HepG2 (cell line): ENCODE measurements around the gene PIGN. TPM values are rescaled to one million over a fixed set of nuclear protein-coding genes. Genes with fewer than 3 reads are reported as not detected.

ENCODE experiments used
- AKAP8 ChIP-seq: sonication (generic); formaldehyde crosslinking; IDR thresholded peaks from 2 replicates; pipeline ENCODE4 v1.5.1; 2020; ENCODE audit warnings: mild to moderate bottlenecking, missing genetic modification reagents
- CCDC6 ChIP-seq: sonication (generic); formaldehyde crosslinking; IDR thresholded peaks from 2 replicates; pipeline ENCODE4 v1.8.1; 2022; ENCODE audit warnings: mild to moderate bottlenecking, missing genetic modification reagents, moderate library complexity
- E2F5 ChIP-seq: sonication (generic); formaldehyde crosslinking; conservative IDR thresholded peaks from 2 replicates; pipeline ENCODE4 v1.4.0; 2020; ENCODE audit warnings: missing genetic modification reagents
- EZH2 ChIP-seq: conservative IDR thresholded peaks from 2 replicates; pipeline ENCODE4 v1.6.1; 2012; ENCODE audit warnings: mild to moderate bottlenecking, low read depth, low read length, moderate library complexity
- GMEB1 ChIP-seq: sonication (generic); formaldehyde crosslinking; IDR thresholded peaks from 2 replicates; pipeline ENCODE4 v1.5.1; 2020; ENCODE audit warnings: missing genetic modification reagents, mild to moderate bottlenecking, borderline replicate concordance
- GTF2F1 ChIP-seq: fragments of 150-350 bp; IDR thresholded peaks from 2 replicates; pipeline ENCODE4 v1.6.1; 2014; ENCODE audit warnings: low read length
- HIVEP1 ChIP-seq: sonication (generic); formaldehyde crosslinking; IDR thresholded peaks from 2 replicates; pipeline ENCODE4 v1.4.0; 2020; ENCODE audit warnings: mild to moderate bottlenecking, missing genetic modification reagents
- HOXA3 ChIP-seq: sonication (generic); formaldehyde crosslinking; IDR thresholded peaks from 2 replicates; pipeline ENCODE4 v1.5.0; 2020; ENCODE audit warnings: missing genetic modification reagents
- KAT8 ChIP-seq: IDR thresholded peaks from 2 replicates; pipeline ENCODE4 v1.6.1; 2016; ENCODE audit warnings: missing genetic modification reagents, missing compliant biosample characterization
- NFKB2 ChIP-seq: sonication (generic); formaldehyde crosslinking; IDR thresholded peaks from 2 replicates; pipeline ENCODE4 v1.4.0; 2020; ENCODE audit warnings: missing genetic modification reagents, borderline replicate concordance
- NR0B2 ChIP-seq: sonication (generic); formaldehyde crosslinking; IDR thresholded peaks from 2 replicates; pipeline ENCODE4 v1.4.0; 2020; ENCODE audit warnings: mild to moderate bottlenecking, missing genetic modification reagents
- POLR2A ChIP-seq, 2 experiments: IDR thresholded peaks; 2 replicates each; pipeline ENCODE4 v1.6.1; 2011; ENCODE audit warnings: low read depth in 2 of 2, low read length in 2 of 2, mild to moderate bottlenecking in 1 of 2, moderate library complexity in 1 of 2; ENCODE audit not compliant: insufficient read depth in 1 of 2
- SALL2 ChIP-seq: sonication (generic); formaldehyde crosslinking; IDR thresholded peaks from 2 replicates; pipeline ENCODE4 v1.8.1; 2023; ENCODE audit warnings: mild to moderate bottlenecking, missing genetic modification reagents, inconsistent platforms
- SRSF9 ChIP-seq: fragments of 200-400 bp; formaldehyde crosslinking; IDR thresholded peaks from 2 replicates; pipeline ENCODE4 v1.6.1; 2018; ENCODE audit warnings: borderline replicate concordance, mild to moderate bottlenecking, low read depth, low read length; ENCODE audit not compliant: insufficient read depth, poor library complexity, severe bottlenecking
- TEAD2 ChIP-seq: sonication (generic); formaldehyde crosslinking; IDR thresholded peaks from 2 replicates; pipeline ENCODE4 v1.9.0; 2021; ENCODE audit warnings: missing genetic modification reagents
- ZEB1 ChIP-seq: IDR thresholded peaks from 2 replicates; pipeline ENCODE4 v1.6.1; 2012; ENCODE audit warnings: mild to moderate bottlenecking, low read depth, inconsistent platforms; ENCODE audit not compliant: insufficient replicate concordance
- ZFP1 ChIP-seq: IDR thresholded peaks from 2 replicates; pipeline ENCODE4 v1.6.1; 2016
- ZNF180 ChIP-seq: sonication (generic); formaldehyde crosslinking; IDR thresholded peaks from 2 replicates; pipeline ENCODE4 v1.4.0; 2020; ENCODE audit warnings: low read depth, missing genetic modification reagents, borderline replicate concordance
- ZNF276 ChIP-seq: sonication (generic); formaldehyde crosslinking; IDR thresholded peaks from 2 replicates; pipeline ENCODE4 v1.4.0; 2020; ENCODE audit warnings: mild to moderate bottlenecking, low read depth, missing genetic modification reagents
- ZNF331 ChIP-seq: sonication (generic); formaldehyde crosslinking; IDR thresholded peaks from 2 replicates; pipeline ENCODE4 v1.4.0; 2020; ENCODE audit warnings: missing genetic modification reagents
- ZNF556 ChIP-seq: sonication (generic); formaldehyde crosslinking; IDR thresholded peaks from 2 replicates; pipeline ENCODE4 v1.4.0; 2020; ENCODE audit warnings: mild to moderate bottlenecking, missing genetic modification reagents, borderline replicate concordance
- ZNF788 ChIP-seq: sonication (generic); formaldehyde crosslinking; IDR thresholded peaks from 2 replicates; pipeline ENCODE4 v1.5.0; 2020; ENCODE audit warnings: mild to moderate bottlenecking, missing genetic modification reagents, borderline replicate concordance
- ZNF878 ChIP-seq: sonication (generic); formaldehyde crosslinking; IDR thresholded peaks from 2 replicates; pipeline ENCODE4 v1.8.1; 2023; ENCODE audit warnings: mild to moderate bottlenecking, missing genetic modification reagents, moderate library complexity
- ZNF879 ChIP-seq: sonication (generic); formaldehyde crosslinking; IDR thresholded peaks from 2 replicates; pipeline ENCODE4 v1.8.1; 2023; ENCODE audit warnings: missing genetic modification reagents
- ZSCAN9 ChIP-seq: IDR thresholded peaks from 2 replicates; pipeline ENCODE4 v1.6.1; 2016; ENCODE audit warnings: borderline replicate concordance
- polyA plus RNA-seq, 8 experiments: library from polyadenylated mRNA; depleted of rRNA in 3 of 8; stranded (reverse) in 7 of 8; unstranded in 1 of 8; fragments of >200 nt; fragmentation: Illumina TruSeq in 4 of 8; extraction: Trizol in 4 of 8; gene quantifications; 2 replicates each; pipeline versions ENCODE4 v1.2.1 to v1.2.3, GENCODE V29; 2011 to 2016; ENCODE audit warnings: low read depth in 4 of 8, missing spikeins in 1 of 8, mixed read lengths in 1 of 8; ENCODE audit not compliant: insufficient read depth in 1 of 8
- total RNA-seq, 5 experiments: library from RNA; depleted of rRNA; stranded (reverse); fragments of >200 nt; fragmentation: Illumina TruSeq; extraction: Trizol; gene quantifications; 2 replicates each; pipeline ENCODE4 v1.2.3, GENCODE V29; 2016; ENCODE audit warnings: low read depth in 1 of 5

PIGN gene
- total and polyA plus RNA-seq, 2 of the 13 experiments (the other 11 are each of a cell fraction or from before 2014, with no cell fraction given) = 15.5 to 33.6 TPM

- TF ChIP-seq ZNF878 (no peak), ZSCAN9 (CRISPR knock-in tag) (peak; percentile 10; the same call in 1 of the 2 replicates), ZFP1 (no peak), ZNF276 (CRISPR knock-in tag) (0 out of 2 replicates have a peak, but pooled peaks have one; percentile 28), NFKB2 (CRISPR knock-in tag) (peak; percentile 54), CCDC6 (CRISPR knock-in tag) (no peak), HOXA3 (CRISPR knock-in tag) (peak; percentile 54; the same call in 1 of the 2 replicates), ZNF180 (no peak), SRSF9 (no peak), EZH2 (no peak), E2F5 (CRISPR knock-in tag) (no peak), ZNF556 (CRISPR knock-in tag) (no peak), NR0B2 (CRISPR knock-in tag) (0 out of 2 replicates have a peak, but pooled peaks have one; percentile 58), AKAP8 (CRISPR knock-in tag) (no peak), GMEB1 (CRISPR knock-in tag) (peak; percentile 11; the same call in 1 of the 2 replicates), KAT8 (peak; percentile 89), POLR2A (IDR thresholded peaks at IDR 0.05; ENCODE audit: insufficient read depth in 1 of 2, low read depth in 2 of 2, low read length in 2 of 2) (peak; percentile 85 to 88), SALL2 (CRISPR knock-in tag) (peak; percentile 30; the same call in 1 of the 2 replicates), ZNF331 (CRISPR knock-in tag) (peak; percentile 31), HIVEP1 (CRISPR knock-in tag) (no peak), GTF2F1 (no peak), ZEB1 (peak; percentile 77), TEAD2 (CRISPR knock-in tag) (no peak), ZNF879 (CRISPR knock-in tag) (no peak), ZNF788 (CRISPR knock-in tag) (no peak)
These were observed at the start of gene PIGN, which contains the start of gene RELCH (continued) for GRCh38 chr18:62186774-62187542.
